PC-3 (cell line): ENCODE measurements around the gene TANGO2.

Experiments
- EZH2 ChIP-seq: fragments of 300-600 bp; sonication (generic); IDR thresholded peaks from one replicate; pipeline ENCODE4 v1.6.1; 2017; ENCODE audit warnings: antibody characterized with exemption, mild to moderate bottlenecking, low read length; ENCODE audit not compliant: unreplicated experiment
- EZH2phosphoT487 ChIP-seq: fragments of 300-600 bp; sonication (generic); IDR thresholded peaks from 2 replicates; pipeline ENCODE4 v1.6.1; 2018; ENCODE audit warnings: mild to moderate bottlenecking, antibody characterized with exemption, low read length, borderline replicate concordance
- TF ChIP-seq, protein P1 (sequence below): fragments of 300-600 bp; sonication (generic); conservative IDR thresholded peaks from 2 replicates; pipeline ENCODE4 v1.5.1; 2017; ENCODE audit warnings: antibody characterized with exemption, low read depth, mild to moderate bottlenecking, low read length

DNA sequence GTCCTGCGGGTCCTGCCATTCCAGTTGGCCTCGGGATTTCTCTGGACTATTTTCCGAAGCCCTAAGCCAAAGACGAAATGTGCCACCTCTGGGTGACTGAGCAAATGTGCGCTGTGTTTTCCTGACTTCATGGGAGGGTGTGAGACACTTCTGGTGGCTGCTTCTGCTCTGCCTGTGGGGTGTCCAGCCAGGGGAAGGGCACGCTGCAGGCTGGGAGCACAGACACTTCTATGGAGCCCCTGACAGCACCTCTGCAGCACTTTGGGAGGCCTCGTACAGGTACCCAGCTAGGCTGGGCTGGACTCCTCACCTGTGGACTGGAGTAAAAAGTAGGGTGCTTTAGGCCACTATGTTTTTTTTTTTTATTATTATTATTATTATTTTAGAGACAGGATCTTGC, 17.7 kb downstream of the TANGO2 start:
- TF ChIP-seq, protein P1, sequence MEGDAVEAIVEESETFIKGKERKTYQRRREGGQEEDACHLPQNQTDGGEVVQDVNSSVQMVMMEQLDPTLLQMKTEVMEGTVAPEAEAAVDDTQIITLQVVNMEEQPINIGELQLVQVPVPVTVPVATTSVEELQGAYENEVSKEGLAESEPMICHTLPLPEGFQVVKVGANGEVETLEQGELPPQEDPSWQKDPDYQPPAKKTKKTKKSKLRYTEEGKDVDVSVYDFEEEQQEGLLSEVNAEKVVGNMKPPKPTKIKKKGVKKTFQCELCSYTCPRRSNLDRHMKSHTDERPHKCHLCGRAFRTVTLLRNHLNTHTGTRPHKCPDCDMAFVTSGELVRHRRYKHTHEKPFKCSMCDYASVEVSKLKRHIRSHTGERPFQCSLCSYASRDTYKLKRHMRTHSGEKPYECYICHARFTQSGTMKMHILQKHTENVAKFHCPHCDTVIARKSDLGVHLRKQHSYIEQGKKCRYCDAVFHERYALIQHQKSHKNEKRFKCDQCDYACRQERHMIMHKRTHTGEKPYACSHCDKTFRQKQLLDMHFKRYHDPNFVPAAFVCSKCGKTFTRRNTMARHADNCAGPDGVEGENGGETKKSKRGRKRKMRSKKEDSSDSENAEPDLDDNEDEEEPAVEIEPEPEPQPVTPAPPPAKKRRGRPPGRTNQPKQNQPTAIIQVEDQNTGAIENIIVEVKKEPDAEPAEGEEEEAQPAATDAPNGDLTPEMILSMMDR = no peak
- no peak for TF ChIP-seq EZH2
- no peak for TF ChIP-seq EZH2phosphoT487
